Measurements from ENCODE around the gene TFF1. TPM values are rescaled to one million over a fixed set of nuclear protein-coding genes. Genes with fewer than 3 reads are reported as not detected.

TFF1 gene
- not detected for polyA plus RNA-seq (2013, experiment 1 of 2)
- polyA plus RNA-seq (2013, experiment 2 of 2), result not detected

DNA sequence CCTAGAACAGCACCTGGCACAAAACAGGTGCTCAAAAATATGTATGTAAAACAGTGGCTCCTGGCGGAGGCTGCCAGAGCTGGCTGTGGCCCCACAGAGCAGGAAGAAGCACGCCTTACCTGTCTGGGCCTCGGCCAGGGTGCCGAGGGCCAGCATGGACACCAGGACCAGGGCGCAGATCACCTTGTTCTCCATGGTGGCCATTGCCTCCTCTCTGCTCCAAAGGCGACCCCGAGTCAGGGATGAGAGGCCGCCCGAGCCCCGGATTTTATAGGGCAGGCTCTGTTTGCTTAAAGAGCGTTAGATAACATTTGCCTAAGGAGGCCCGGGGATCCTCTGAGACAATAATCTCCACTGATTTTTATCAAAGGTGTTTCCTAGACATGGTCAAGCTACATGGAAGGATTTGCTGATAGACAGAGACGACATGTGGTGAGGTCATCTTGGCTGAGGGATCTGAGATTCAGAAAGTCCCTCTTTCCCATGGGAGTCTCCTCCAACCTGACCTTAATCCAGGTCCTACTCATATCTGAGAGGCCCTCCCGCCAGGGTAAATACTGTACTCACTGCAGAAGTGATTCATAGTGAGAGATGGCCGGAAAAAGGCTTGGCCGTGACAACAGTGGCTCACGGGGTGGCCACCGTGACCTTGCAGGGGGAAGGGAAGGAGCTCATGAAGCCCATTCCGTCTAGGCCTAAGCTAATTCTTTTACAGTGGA lies at the start of gene TFF1:
TSS of gene TFF1 (minus strand) at position 244 of the 719 bp plus-strand sequence. CDS start at position 204, 40 bp downstream.
- no peak within 1 kb of the TSS for H3K27ac ChIP-seq (ENCODE audit: low read depth, low read length)
- no peak within 1 kb of the TSS for H4K5ac ChIP-seq (ENCODE audit: low read length)
- no peak within 1 kb of the TSS for H4K8ac ChIP-seq (ENCODE audit: low read depth, low read length)
- H3K18ac ChIP-seq (ENCODE audit: low read length), result no peak within 1 kb of the TSS
- no peaks in the 10 kb centered on the region for H3K79me2 ChIP-seq (ENCODE audit: control insufficient read depth, insufficient read depth, low read length)
- no peaks in the 10 kb centered on the region for H3K27me3 ChIP-seq (ENCODE audit: insufficient read depth, low read length, poor library complexity)
- no peak within 1 kb of the TSS for H2BK5ac ChIP-seq (ENCODE audit: low read length)
- no peak within 1 kb of the TSS for H3K4me2 ChIP-seq (ENCODE audit: low read length)
- no peak within 1 kb of the TSS for H3K23ac ChIP-seq (ENCODE audit: low read length)
- no peak within 1 kb of the TSS for H2BK15ac ChIP-seq (replicated peaks; ENCODE audit: low read depth)
- no peak within 1 kb of the TSS for H3K9ac ChIP-seq (ENCODE audit: low read length)
- no CpG with 5 or more reads among the region's 19 CpGs for WGBS (ENCODE audit: extremely low coverage, insufficient coverage, low lambda C conversion rate)
- no peak within 1 kb of the TSS for H3K4me3 ChIP-seq (ENCODE audit: low read length)
- DNase-seq, result no peak
- H3K4me1 ChIP-seq (ENCODE audit: control insufficient read depth, low read depth, low read length), result no peaks in the 10 kb centered on the region
- H2AK5ac ChIP-seq (ENCODE audit: low read length), result no peak within 1 kb of the TSS
- no peaks in the 10 kb centered on the region for H3K36me3 ChIP-seq (ENCODE audit: control insufficient read depth, insufficient read depth, low read length)
- H2BK120ac ChIP-seq (ENCODE audit: low read depth, low read length), result no peak within 1 kb of the TSS
- no peak within 1 kb of the TSS for H3K4ac ChIP-seq (ENCODE audit: low read depth, low read length)
- H3K56ac ChIP-seq (ENCODE audit: low read length), result no peak within 1 kb of the TSS
- no peaks in the 10 kb centered on the region for H3K79me1 ChIP-seq (ENCODE audit: low read length)

DNA sequence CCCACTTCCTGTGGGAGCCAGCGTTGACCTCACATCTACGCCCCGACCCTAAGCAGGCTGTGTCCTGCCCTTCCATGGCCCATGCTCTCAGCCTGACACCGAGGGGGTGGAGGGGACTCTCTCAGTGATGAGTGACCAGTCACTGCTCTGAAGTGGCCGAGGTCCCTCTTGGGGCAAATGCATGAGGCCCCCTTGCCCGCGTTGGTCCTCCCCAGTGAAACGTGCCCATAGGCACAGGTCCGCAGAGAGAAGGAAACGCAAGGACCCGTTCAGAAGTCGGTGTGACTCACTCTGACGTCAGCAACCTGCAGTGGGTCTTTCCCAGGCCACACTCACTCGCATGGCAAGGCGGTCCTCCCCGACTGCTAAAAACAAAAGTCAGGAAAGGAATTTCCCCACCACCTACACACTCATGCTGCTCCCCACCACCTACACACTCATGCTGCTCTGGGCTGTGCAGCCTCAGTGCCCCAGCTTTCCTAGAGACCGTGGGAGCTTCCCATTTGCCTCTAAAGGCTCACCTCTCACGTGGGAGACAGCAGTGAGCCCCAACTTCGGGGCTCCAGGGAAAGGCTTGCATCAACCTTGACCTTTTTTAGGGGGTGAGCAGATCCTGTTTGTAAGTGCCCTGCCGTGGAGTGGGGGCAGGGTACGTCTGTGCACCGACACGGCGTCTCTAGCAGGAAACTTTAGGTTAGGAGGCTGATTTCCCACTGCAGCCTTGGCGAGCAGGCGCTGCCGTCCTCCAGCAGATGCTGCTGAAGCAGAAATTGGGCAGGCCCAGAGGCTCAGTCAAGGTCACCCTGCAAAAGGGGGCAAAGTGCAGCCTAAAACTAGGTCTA lies 48.8 kb upstream of the TFF1 start:
- no peak overlapping the region for H3K18ac ChIP-seq (ENCODE audit: low read length)
- H3K4me3 ChIP-seq (ENCODE audit: low read length), result no peak overlapping the region
- DNase-seq, result peak; percentile 21
- H3K4me2 ChIP-seq (ENCODE audit: low read length), result no peak overlapping the region
- H4K8ac ChIP-seq (ENCODE audit: low read depth, low read length), result no peak overlapping the region
- no peak overlapping the region for H2BK5ac ChIP-seq (ENCODE audit: low read length)
- H2BK15ac ChIP-seq (replicated peaks; ENCODE audit: low read depth), result no peak overlapping the region
- H3K27me3 ChIP-seq (ENCODE audit: insufficient read depth, low read length, poor library complexity), result no peaks in the 10 kb centered on the region
- WGBS (ENCODE audit: extremely low coverage, insufficient coverage, low lambda C conversion rate), result no CpG with 5 or more reads among the region's 27 CpGs
- H3K4me1 ChIP-seq (ENCODE audit: control insufficient read depth, low read depth, low read length), result no peaks in the 10 kb centered on the region
- no peak overlapping the region for H2AK5ac ChIP-seq (ENCODE audit: low read length)
- no peak overlapping the region for H4K5ac ChIP-seq (ENCODE audit: low read length)
- H3K9ac ChIP-seq (ENCODE audit: low read length), result no peak overlapping the region
- no peak overlapping the region for H3K56ac ChIP-seq (ENCODE audit: low read length)
- no peak overlapping the region for H2BK120ac ChIP-seq (ENCODE audit: low read depth, low read length)
- no peaks in the 10 kb centered on the region for H3K79me1 ChIP-seq (ENCODE audit: low read length)
- no peak overlapping the region for H3K23ac ChIP-seq (ENCODE audit: low read length)
- H3K27ac ChIP-seq (ENCODE audit: low read depth, low read length), result no peak overlapping the region
- no peaks in the 10 kb centered on the region for H3K36me3 ChIP-seq (ENCODE audit: control insufficient read depth, insufficient read depth, low read length)
- H3K79me2 ChIP-seq (ENCODE audit: control insufficient read depth, insufficient read depth, low read length), result no peaks in the 10 kb centered on the region
- H3K4ac ChIP-seq (ENCODE audit: low read depth, low read length), result no peak overlapping the region

GRCh38 chr21:42414553-42414927 lies 48.2 kb upstream of the TFF1 start:
- Histone ChIP-seq H3K4me3 (ENCODE audit: low read length) (no peak overlapping the region), H3K79me1 (ENCODE audit: low read length) (no peaks in the 10 kb centered on the region), H2BK120ac (ENCODE audit: low read depth, low read length) (no peak overlapping the region), H3K56ac (ENCODE audit: low read length) (no peak overlapping the region), H3K23ac (ENCODE audit: low read length) (no peak overlapping the region), H2BK15ac (replicated peaks; ENCODE audit: low read depth) (no peak overlapping the region), H3K4ac (ENCODE audit: low read depth, low read length) (no peak overlapping the region), H3K27me3 (ENCODE audit: insufficient read depth, low read length, poor library complexity) (no peaks in the 10 kb centered on the region), H3K36me3 (ENCODE audit: control insufficient read depth, insufficient read depth, low read length) (no peaks in the 10 kb centered on the region), H2AK5ac (ENCODE audit: low read length) (no peak overlapping the region), H3K4me2 (ENCODE audit: low read length) (no peak overlapping the region), H4K5ac (ENCODE audit: low read length) (no peak overlapping the region), H3K27ac (ENCODE audit: low read depth, low read length) (no peak overlapping the region), H4K8ac (ENCODE audit: low read depth, low read length) (no peak overlapping the region), H3K18ac (ENCODE audit: low read length) (no peak overlapping the region), H3K4me1 (ENCODE audit: control insufficient read depth, low read depth, low read length) (no peaks in the 10 kb centered on the region), H3K79me2 (ENCODE audit: control insufficient read depth, insufficient read depth, low read length) (no peaks in the 10 kb centered on the region), H3K9ac (ENCODE audit: low read length) (no peak overlapping the region), H2BK5ac (ENCODE audit: low read length) (no peak overlapping the region)
- no peak for DNase-seq
- WGBS (ENCODE audit: extremely low coverage, insufficient coverage, low lambda C conversion rate), result no CpG with 5 or more reads among the region's 8 CpGs

DNA sequence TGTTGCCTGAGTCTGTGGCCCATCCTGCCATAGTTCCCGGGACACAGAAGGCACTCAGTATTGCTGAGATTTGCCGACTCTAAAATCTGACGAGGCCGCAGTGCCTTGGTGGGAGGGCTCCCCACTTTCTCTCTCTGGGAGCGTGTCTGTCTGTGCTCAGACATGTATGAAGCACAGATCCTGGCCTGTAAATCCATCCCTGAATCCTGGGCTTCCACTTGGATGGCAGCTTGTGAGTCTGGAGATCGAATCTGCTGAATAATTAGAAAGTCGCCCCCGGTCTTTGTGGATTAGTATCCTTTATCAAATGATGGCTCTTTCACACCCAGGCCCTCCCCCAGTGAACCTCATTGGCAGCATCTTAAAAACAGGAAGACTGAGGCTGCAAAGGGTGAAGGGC lies 47.7 kb upstream of the TFF1 start:
- Histone ChIP-seq H3K23ac (ENCODE audit: low read length) (no peak overlapping the region), H2BK120ac (ENCODE audit: low read depth, low read length) (no peak overlapping the region), H3K4me3 (ENCODE audit: low read length) (no peak overlapping the region), H4K5ac (ENCODE audit: low read length) (no peak overlapping the region), H2BK5ac (ENCODE audit: low read length) (no peak overlapping the region), H2AK5ac (ENCODE audit: low read length) (no peak overlapping the region), H3K4me1 (ENCODE audit: control insufficient read depth, low read depth, low read length) (no peaks in the 10 kb centered on the region), H2BK15ac (replicated peaks; ENCODE audit: low read depth) (no peak overlapping the region), H3K36me3 (ENCODE audit: control insufficient read depth, insufficient read depth, low read length) (no peaks in the 10 kb centered on the region), H3K4me2 (ENCODE audit: low read length) (no peak overlapping the region), H3K27me3 (ENCODE audit: insufficient read depth, low read length, poor library complexity) (no peaks in the 10 kb centered on the region), H3K56ac (ENCODE audit: low read length) (no peak overlapping the region), H4K8ac (ENCODE audit: low read depth, low read length) (no peak overlapping the region), H3K27ac (ENCODE audit: low read depth, low read length) (no peak overlapping the region), H3K79me1 (ENCODE audit: low read length) (no peaks in the 10 kb centered on the region), H3K79me2 (ENCODE audit: control insufficient read depth, insufficient read depth, low read length) (no peaks in the 10 kb centered on the region), H3K4ac (ENCODE audit: low read depth, low read length) (no peak overlapping the region), H3K18ac (ENCODE audit: low read length) (no peak overlapping the region), H3K9ac (ENCODE audit: low read length) (no peak overlapping the region)
- DNase-seq, result no peak
- no CpG with 5 or more reads among the region's 8 CpGs for WGBS (ENCODE audit: extremely low coverage, insufficient coverage, low lambda C conversion rate)

- H3K27me3 ChIP-seq (ENCODE audit: insufficient read depth, low read length, poor library complexity), result no peaks in the 10 kb centered on the region
- H3K18ac ChIP-seq (ENCODE audit: low read length), result no peak overlapping the region
- H2AK5ac ChIP-seq (ENCODE audit: low read length), result no peak overlapping the region
- no peak overlapping the region for H3K9ac ChIP-seq (ENCODE audit: low read length)
- no peak overlapping the region for H3K56ac ChIP-seq (ENCODE audit: low read length)
- H3K36me3 ChIP-seq (ENCODE audit: control insufficient read depth, insufficient read depth, low read length), result no peaks in the 10 kb centered on the region
- H3K4me1 ChIP-seq (ENCODE audit: control insufficient read depth, low read depth, low read length), result no peaks in the 10 kb centered on the region
- H3K79me1 ChIP-seq (ENCODE audit: low read length), result no peaks in the 10 kb centered on the region
- H3K79me2 ChIP-seq (ENCODE audit: control insufficient read depth, insufficient read depth, low read length), result no peaks in the 10 kb centered on the region
- no peak overlapping the region for H2BK15ac ChIP-seq (replicated peaks; ENCODE audit: low read depth)
- H3K4me2 ChIP-seq (ENCODE audit: low read length), result no peak overlapping the region
- no peak overlapping the region for H4K5ac ChIP-seq (ENCODE audit: low read length)
- no peak overlapping the region for H4K8ac ChIP-seq (ENCODE audit: low read depth, low read length)
- H2BK120ac ChIP-seq (ENCODE audit: low read depth, low read length), result no peak overlapping the region
- WGBS (ENCODE audit: extremely low coverage, insufficient coverage, low lambda C conversion rate), result no CpG with 5 or more reads among the region's 4 CpGs
- no peak for DNase-seq
- no peak overlapping the region for H3K23ac ChIP-seq (ENCODE audit: low read length)
- H2BK5ac ChIP-seq (ENCODE audit: low read length), result no peak overlapping the region
- H3K4me3 ChIP-seq (ENCODE audit: low read length), result no peak overlapping the region
- no peak overlapping the region for H3K4ac ChIP-seq (ENCODE audit: low read depth, low read length)
- H3K27ac ChIP-seq (ENCODE audit: low read depth, low read length), result no peak overlapping the region
Measured at GRCh38 chr21:42413500-42413899, 47.2 kb upstream of the TFF1 start.

All from mesendoderm (in vitro differentiated cells).